A673 (cell line): ENCODE data around the gene CYP2J2. TPM values are rescaled to one million over a fixed set of nuclear protein-coding genes. Genes with fewer than 3 reads are reported as not detected.
A peak's percentile ranks its signal among the peaks of the same experiment; 100 is the strongest.

Experiments used
- BruUV-seq: library from RNA; stranded (reverse); fragments of 400-500 nt; replicated peaks from 2 replicates; lab custom pipeline; 2021; lab: Mats Ljungman, UMichigan
- CTCF ChIA-PET: fragments of 300-600 bp; sonication (Branson Sonifier 250); formaldehyde crosslinking; loops from one replicate; lab custom pipeline; 2022; ENCODE audit warnings: antibody characterized with exemption; lab: Charles Lee
- POLR2A ChIA-PET: fragments of 300-600 bp; sonication (Branson Sonifier 250); formaldehyde crosslinking; loops from one replicate; lab custom pipeline; 2022; ENCODE audit warnings: antibody characterized with exemption; ENCODE audit not compliant: low non-redundant PET; lab: Charles Lee
- DNase-seq: peaks from one replicate; pipeline ENCODE4 v3.0.0-alpha.2; 2015; ENCODE audit warnings: low spot score
- H3K27ac ChIP-seq: fragments of 200-600 bp; sonication (generic); 2 replicates; pipeline ENCODE4 v1.5.1; 2016; ENCODE audit warnings: mixed run types, low read depth, mild to moderate bottlenecking, mixed read lengths, antibody characterized with exemption, low read length; ENCODE audit not compliant: poor library complexity, severe bottlenecking
- H3K27me3 ChIP-seq: fragments of 200-600 bp; sonication (generic); replicated peaks from 2 replicates; pipeline ENCODE4 v1.6.1; 2017; ENCODE audit warnings: mixed run types, low read depth, mild to moderate bottlenecking, mixed read lengths, antibody characterized with exemption, low read length; ENCODE audit not compliant: insufficient read depth, poor library complexity
- H3K36me3 ChIP-seq: fragments of 200-600 bp; sonication (generic); 2 replicates; pipeline ENCODE4 v1.6.1; 2016; ENCODE audit warnings: mixed run types, mild to moderate bottlenecking, mixed read lengths, antibody characterized with exemption, low read length; ENCODE audit not compliant: insufficient read depth, poor library complexity, severe bottlenecking
- H3K4me1 ChIP-seq: fragments of 200-600 bp; sonication (generic); 2 replicates; pipeline ENCODE4 v1.6.1; 2017; ENCODE audit warnings: mixed run types, mild to moderate bottlenecking, mixed read lengths, antibody characterized with exemption, low read length; ENCODE audit not compliant: insufficient read depth, poor library complexity, severe bottlenecking
- H3K4me3 ChIP-seq: fragments of 200-600 bp; sonication (generic); 2 replicates; pipeline ENCODE4 v1.5.1; 2016; ENCODE audit warnings: low read depth, mixed run types, mild to moderate bottlenecking, mixed read lengths, low read length; ENCODE audit not compliant: poor library complexity, severe bottlenecking
- H3K9me3 ChIP-seq: fragments of 200-600 bp; sonication (generic); 2 replicates; pipeline ENCODE4 v1.6.1; 2016; ENCODE audit warnings: mixed run types, low read depth, mild to moderate bottlenecking, mixed read lengths, antibody characterized with exemption, low read length; ENCODE audit not compliant: poor library complexity, severe bottlenecking
- EZH2 ChIP-seq: fragments of 200-600 bp; sonication (generic); IDR thresholded peaks from 2 replicates; pipeline ENCODE4 v1.6.1; 2017; ENCODE audit warnings: borderline replicate concordance, low read depth, mild to moderate bottlenecking, mixed read lengths, antibody characterized with exemption, low read length; ENCODE audit not compliant: poor library complexity, severe bottlenecking
- intact Hi-C: fragments of 100-400 bp; cut with micrococcal nuclease; formaldehyde crosslinking; loops from one replicate; pipeline ENCODE4 v1.10.0; 2022; ENCODE audit not compliant: unreplicated experiment
- total RNA-seq: library from RNA; stranded (reverse); gene quantifications from 2 replicates; pipeline ENCODE4 v1.2.3, GENCODE V29; 2021
- TF ChIP-seq, protein P1 (sequence below): fragments of 300-800, 200-600 bp; sonication (generic); conservative IDR thresholded peaks from 2 replicates; pipeline ENCODE4 v1.5.1; 2017; ENCODE audit warnings: low read depth, mild to moderate bottlenecking, antibody characterized with exemption, low read length, moderate library complexity, mixed read lengths

CYP2J2 gene
- total RNA-seq, 1 experiment from 2014 or later = 1.9 TPM

GRCh38 chr1:59949648-59950047 is 23.1 kb upstream of the CYP2J2 start:
- BruUV-seq = no TSS peak
- intact Hi-C loops = loop anchor here (10.0 kb wide), 1 partner anchor 1215 kb away; no protein-coding TSS in a partner anchor
- Histone ChIP-seq H3K9me3 (no peaks in the 10 kb centered on the region), H3K4me3 (no peak overlapping the region), H3K4me1 (peaks cover 5% of the 10 kb centered on the region), H3K36me3 (no peaks in the 10 kb centered on the region), H3K27me3 (no peaks in the 10 kb centered on the region), H3K27ac (no peak overlapping the region)
- POLR2A ChIA-PET = no interaction called here
- no peak for TF ChIP-seq EZH2
- TF ChIP-seq, protein P1, sequence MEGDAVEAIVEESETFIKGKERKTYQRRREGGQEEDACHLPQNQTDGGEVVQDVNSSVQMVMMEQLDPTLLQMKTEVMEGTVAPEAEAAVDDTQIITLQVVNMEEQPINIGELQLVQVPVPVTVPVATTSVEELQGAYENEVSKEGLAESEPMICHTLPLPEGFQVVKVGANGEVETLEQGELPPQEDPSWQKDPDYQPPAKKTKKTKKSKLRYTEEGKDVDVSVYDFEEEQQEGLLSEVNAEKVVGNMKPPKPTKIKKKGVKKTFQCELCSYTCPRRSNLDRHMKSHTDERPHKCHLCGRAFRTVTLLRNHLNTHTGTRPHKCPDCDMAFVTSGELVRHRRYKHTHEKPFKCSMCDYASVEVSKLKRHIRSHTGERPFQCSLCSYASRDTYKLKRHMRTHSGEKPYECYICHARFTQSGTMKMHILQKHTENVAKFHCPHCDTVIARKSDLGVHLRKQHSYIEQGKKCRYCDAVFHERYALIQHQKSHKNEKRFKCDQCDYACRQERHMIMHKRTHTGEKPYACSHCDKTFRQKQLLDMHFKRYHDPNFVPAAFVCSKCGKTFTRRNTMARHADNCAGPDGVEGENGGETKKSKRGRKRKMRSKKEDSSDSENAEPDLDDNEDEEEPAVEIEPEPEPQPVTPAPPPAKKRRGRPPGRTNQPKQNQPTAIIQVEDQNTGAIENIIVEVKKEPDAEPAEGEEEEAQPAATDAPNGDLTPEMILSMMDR = no peak
- CTCF ChIA-PET = interaction anchor here (0.6 to 0.7 kb wide), 3 partner anchors 54 to 1405 kb away, joined by 3 to 7 read pairs (median 4); no protein-coding TSS in a partner anchor
- DNase-seq = no peak

GRCh38 chr1:59948990-59949389 is 22.4 kb upstream of the CYP2J2 start:
- intact Hi-C loops = loop anchor here (10.0 kb wide), 1 partner anchor 1214 kb away; no protein-coding TSS in a partner anchor
- Histone ChIP-seq H3K27me3 (no peaks in the 10 kb centered on the region), H3K36me3 (no peaks in the 10 kb centered on the region), H3K4me3 (no peak overlapping the region), H3K4me1 (peaks cover 5% of the 10 kb centered on the region), H3K27ac (no peak overlapping the region), H3K9me3 (no peaks in the 10 kb centered on the region)
- TF ChIP-seq, protein P1 = no peak
- no peak for TF ChIP-seq EZH2
- DNase-seq = no peak
- ChIA-PET POLR2A (no interaction called here), CTCF (no interaction called here)
- BruUV-seq = no TSS peak

- ChIA-PET POLR2A (no interaction called here), CTCF (interaction anchor here (0.5 to 2.0 kb wide), 13 partner anchors 20 to 1906 kb away, joined by 3 to 48 read pairs (median 4); no protein-coding TSS in a partner anchor)
- Histone ChIP-seq H3K4me1 (peaks cover 5% of the 10 kb centered on the region), H3K27me3 (no peaks in the 10 kb centered on the region), H3K36me3 (no peaks in the 10 kb centered on the region), H3K27ac (no peak overlapping the region), H3K9me3 (no peaks in the 10 kb centered on the region), H3K4me3 (no peak overlapping the region)
- no peak for TF ChIP-seq EZH2
- TF ChIP-seq, protein P1 = peak; percentile 95
- intact Hi-C loops = loop anchor here (1.0 to 10.0 kb wide), 3 partner anchors 44 to 1212 kb away; no protein-coding TSS in a partner anchor
- DNase-seq = peak; percentile 86
- no TSS peak for BruUV-seq
These were observed 20.7 kb upstream of the CYP2J2 start for GRCh38 chr1:59947047-59947938.
